BLaER1 treated with 17β-estradiol and CSF1 and Interleukin-3, amounts not matched to agents 10 nM and 100 nM (cell line): Measurements from ENCODE around the gene MSI2.

Experiments used
- H3K27ac ChIP-seq, 11 experiments: shearing (Covaris generic); formaldehyde crosslinking; 2 replicates each; pipeline ENCODE4 v1.8.1; 2022
- H3K27me3 ChIP-seq, 11 experiments: shearing (Covaris generic); formaldehyde crosslinking; 2 replicates each; pipeline ENCODE4 v1.8.1; 2022
- H3K36me3 ChIP-seq, 11 experiments: shearing (Covaris generic); formaldehyde crosslinking; 2 replicates each; pipeline ENCODE4 v1.8.1; 2022
- H3K4me1 ChIP-seq, 10 experiments: shearing (Covaris generic); formaldehyde crosslinking; 2 replicates each; pipeline ENCODE4 v1.8.1; 2022
- H3K4me2 ChIP-seq, 11 experiments: shearing (Covaris generic); formaldehyde crosslinking; 2 replicates each; pipeline ENCODE4 v1.8.1; 2022
- H3K4me3 ChIP-seq, 10 experiments: shearing (Covaris generic); formaldehyde crosslinking; 2 replicates each; pipeline ENCODE4 v1.8.1; 2022
- H3K9ac ChIP-seq, 11 experiments: shearing (Covaris generic); formaldehyde crosslinking; 2 replicates each; pipeline ENCODE4 v1.8.1; 2022
- H3K9me3 ChIP-seq, 11 experiments: shearing (Covaris generic); formaldehyde crosslinking; replicated peaks in 1 of 11; 2 replicates each; pipeline ENCODE4 v1.8.1; 2022
- H4K20me1 ChIP-seq, 11 experiments: shearing (Covaris generic); formaldehyde crosslinking; 2 replicates each; pipeline ENCODE4 v1.8.1; 2022
- Cebpa-rat ChIP-seq, 11 experiments: shearing (Covaris generic); IDR thresholded peaks; 2 replicates each; pipeline ENCODE4 v1.8.1; 2022

MSI2 gene

DNA sequence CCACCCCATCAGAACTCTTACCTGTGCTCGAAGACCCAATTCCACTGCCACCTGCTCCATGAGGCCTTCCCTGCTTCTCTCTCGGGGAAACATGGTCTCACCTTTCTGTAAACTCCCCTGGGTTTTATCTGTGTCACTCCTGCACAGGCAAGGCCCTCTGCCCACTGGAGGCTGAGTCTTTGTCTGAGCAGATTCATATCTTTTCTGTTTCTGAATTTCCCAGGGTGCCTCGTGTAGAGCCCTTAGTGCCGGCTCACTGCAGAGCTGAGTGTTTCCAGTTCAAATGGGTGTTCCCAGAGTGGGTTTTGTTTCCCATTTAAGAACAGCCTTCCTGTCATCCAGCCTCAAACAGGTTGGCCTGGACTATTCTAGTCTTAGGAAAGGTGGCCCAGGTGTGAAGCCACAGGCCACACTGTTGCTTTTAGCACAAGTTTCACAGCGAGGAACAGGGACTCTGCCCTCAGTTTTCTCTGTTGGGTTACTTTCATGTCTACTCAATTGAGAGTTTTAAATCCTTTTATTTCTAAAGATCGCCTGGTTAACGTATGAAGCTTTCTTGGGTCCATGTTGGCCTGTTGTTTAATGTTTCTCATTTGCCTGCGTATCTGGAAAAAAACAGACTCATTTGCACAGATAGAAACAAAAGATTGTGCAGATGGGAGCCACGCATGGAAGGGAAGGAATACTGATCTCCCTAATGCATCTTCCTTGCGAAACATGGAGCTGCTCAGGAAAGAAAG lies 228.7 kb downstream of the MSI2 start:
- H3K4me1 ChIP-seq, result peaks cover 39 to 100% (median 92%) of the 10 kb centered on the region in 10 experiments
- no peak for TF ChIP-seq Cebpa-rat (IDR thresholded peaks at IDR 0.05)
- H3K9me3 ChIP-seq, result no peaks in the 10 kb centered on the region
- H3K9ac ChIP-seq, result peak overlapping the region in 5 of 11 experiments; percentile 1 to 39 (median 33); a peak in 6 of 22 replicates
- peak overlapping the region in 8 of 11 experiments; percentile 21 to 69 (median 61); a peak in 15 of 22 replicates for H3K27ac ChIP-seq
- peaks cover 0 to 51% (median 0%) of the 10 kb centered on the region in 11 experiments; a peak in 5 of 22 replicates for H4K20me1 ChIP-seq
- H3K4me2 ChIP-seq, result peak overlapping the region; percentile 73 to 93 (median 85)
- peak overlapping the region in 1 of 10 experiments; percentile 28; a peak in 3 of 20 replicates for H3K4me3 ChIP-seq
- H3K36me3 ChIP-seq, result peaks cover 0 to 66% (median 13%) of the 10 kb centered on the region in 11 experiments; a peak in 12 of 22 replicates
- no peaks in the 10 kb centered on the region for H3K27me3 ChIP-seq

DNA sequence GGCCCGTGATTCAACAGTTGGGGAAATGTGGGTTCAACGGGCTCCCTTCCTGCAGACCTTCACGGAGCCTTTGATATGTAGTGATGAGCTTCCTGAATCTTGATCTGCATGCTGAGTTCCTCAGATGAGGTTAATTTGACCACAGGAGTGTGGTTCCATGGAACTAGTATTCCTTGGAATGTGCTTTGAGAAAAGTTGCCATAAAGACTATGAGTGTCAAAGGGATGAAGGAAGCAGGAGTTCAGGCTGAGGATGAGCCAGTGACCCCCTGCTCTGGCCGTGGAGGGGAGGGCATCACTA lies 229.2 kb downstream of the MSI2 start:
- peaks cover 0 to 66% (median 13%) of the 10 kb centered on the region in 11 experiments; a peak in 12 of 22 replicates for H3K36me3 ChIP-seq
- H3K4me3 ChIP-seq, result peak overlapping the region in 1 of 10 experiments; percentile 28; a peak in 4 of 20 replicates
- peak overlapping the region in 8 of 11 experiments; percentile 22 to 69 (median 61); a peak in 15 of 22 replicates for H3K27ac ChIP-seq
- H3K4me2 ChIP-seq, result peak overlapping the region; percentile 73 to 93 (median 85)
- peak overlapping the region in 5 of 11 experiments; percentile 4 to 30 (median 12); a peak in 4 of 22 replicates for H3K9ac ChIP-seq
- H3K9me3 ChIP-seq, result no peaks in the 10 kb centered on the region
- no peak for TF ChIP-seq Cebpa-rat (IDR thresholded peaks at IDR 0.05)
- peaks cover 0 to 52% (median 0%) of the 10 kb centered on the region in 11 experiments; a peak in 5 of 22 replicates for H4K20me1 ChIP-seq
- no peaks in the 10 kb centered on the region for H3K27me3 ChIP-seq
- peaks cover 36 to 100% (median 92%) of the 10 kb centered on the region in 10 experiments for H3K4me1 ChIP-seq

DNA sequence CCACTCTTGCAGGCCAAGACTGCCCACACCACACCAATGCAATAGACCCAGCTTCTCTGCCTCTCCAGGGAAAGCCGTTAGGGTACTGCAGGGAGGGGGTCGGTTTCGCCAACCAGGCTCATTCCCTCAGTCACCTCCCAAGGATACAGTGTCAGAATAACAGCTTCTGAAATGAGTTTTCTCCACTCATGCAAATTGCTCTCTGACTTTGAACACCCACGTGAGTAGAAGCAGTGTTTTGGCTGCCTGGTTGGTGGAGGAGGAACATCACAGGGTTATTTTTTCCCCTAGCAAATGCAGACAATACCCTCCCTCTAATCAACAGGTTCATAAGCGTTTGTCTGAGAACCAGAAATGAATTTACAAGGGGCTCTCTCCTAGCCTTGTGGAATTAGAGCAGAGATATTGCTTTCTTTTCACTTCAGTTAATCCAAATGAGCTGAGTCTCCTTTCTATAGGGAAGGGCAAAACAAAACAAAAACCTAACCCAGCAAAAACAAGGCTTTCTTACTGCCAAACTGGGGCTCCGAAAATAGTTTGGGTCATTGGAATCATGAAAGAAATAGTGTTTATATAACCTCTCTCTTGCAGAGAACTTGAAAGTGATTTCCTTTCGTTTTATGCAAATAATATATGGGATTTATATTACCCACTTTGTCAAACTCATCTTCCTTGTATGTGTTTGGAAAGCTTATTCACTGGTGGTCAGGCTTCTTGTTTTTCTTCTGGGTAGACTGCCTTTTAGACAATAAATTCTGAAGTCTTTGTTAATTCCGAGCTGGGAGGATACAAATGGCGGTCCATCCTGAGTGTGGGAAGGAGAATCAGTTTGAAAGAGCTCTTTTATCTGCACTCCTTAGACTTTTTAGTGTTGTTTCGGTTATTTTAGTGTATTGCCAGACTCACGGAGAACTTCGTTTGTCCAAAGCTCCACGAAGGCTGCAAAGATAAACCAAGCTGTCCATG lies 229.9 kb downstream of the MSI2 start:
- H3K4me3 ChIP-seq, result peak overlapping the region in 1 of 10 experiments; percentile 28; a peak in 3 of 20 replicates
- H4K20me1 ChIP-seq, result peaks cover 0 to 55% (median 0%) of the 10 kb centered on the region in 11 experiments; a peak in 5 of 22 replicates
- peak overlapping the region in 8 of 11 experiments; percentile 22 to 69 (median 61); a peak in 15 of 22 replicates for H3K27ac ChIP-seq
- H3K4me2 ChIP-seq, result peak overlapping the region; percentile 73 to 93 (median 85)
- H3K27me3 ChIP-seq, result no peaks in the 10 kb centered on the region
- H3K9ac ChIP-seq, result peak overlapping the region in 5 of 11 experiments; percentile 4 to 30 (median 12); a peak in 4 of 22 replicates
- H3K36me3 ChIP-seq, result peaks cover 0 to 65% (median 13%) of the 10 kb centered on the region in 11 experiments; a peak in 12 of 22 replicates
- no peak for TF ChIP-seq Cebpa-rat (IDR thresholded peaks at IDR 0.05)
- peaks cover 33 to 100% (median 91%) of the 10 kb centered on the region in 10 experiments for H3K4me1 ChIP-seq
- no peaks in the 10 kb centered on the region for H3K9me3 ChIP-seq

DNA sequence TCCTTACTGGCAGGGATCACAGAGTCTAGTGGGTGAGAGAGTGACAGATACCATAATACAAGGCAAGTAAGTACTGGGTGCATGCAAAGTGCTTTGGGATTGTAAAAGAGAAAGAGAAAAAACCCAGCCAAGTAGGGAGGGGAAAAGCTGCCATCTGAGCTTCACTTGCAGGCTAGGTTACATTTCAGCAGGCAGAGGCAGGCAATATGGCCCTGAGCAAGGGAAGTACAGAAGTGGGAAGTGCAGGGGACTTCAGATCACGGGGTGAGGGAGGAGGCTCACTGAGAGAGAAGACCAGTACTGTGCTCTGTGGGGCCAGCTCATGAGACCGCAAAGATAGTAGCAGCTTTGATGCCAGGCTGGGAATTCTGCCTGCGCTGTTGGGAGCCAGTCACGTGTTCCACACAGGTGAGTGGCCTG lies 230.6 kb downstream of the MSI2 start:
- H3K36me3 ChIP-seq, result peaks cover 0 to 65% (median 13%) of the 10 kb centered on the region in 11 experiments; a peak in 11 of 22 replicates
- H4K20me1 ChIP-seq, result peaks cover 0 to 58% (median 0%) of the 10 kb centered on the region in 11 experiments; a peak in 5 of 22 replicates
- no peak overlapping the region for H3K9ac ChIP-seq
- no peaks in the 10 kb centered on the region for H3K9me3 ChIP-seq
- no peak overlapping the region for H3K4me3 ChIP-seq
- TF ChIP-seq Cebpa-rat (IDR thresholded peaks at IDR 0.05), result no peak
- H3K4me2 ChIP-seq, result peak overlapping the region; percentile 73 to 93 (median 85)
- H3K27ac ChIP-seq, result peak overlapping the region in 6 of 11 experiments; percentile 25 to 67 (median 61); a peak in 8 of 22 replicates
- H3K4me1 ChIP-seq, result peaks cover 33 to 100% (median 89%) of the 10 kb centered on the region in 10 experiments
- H3K27me3 ChIP-seq, result no peaks in the 10 kb centered on the region

DNA sequence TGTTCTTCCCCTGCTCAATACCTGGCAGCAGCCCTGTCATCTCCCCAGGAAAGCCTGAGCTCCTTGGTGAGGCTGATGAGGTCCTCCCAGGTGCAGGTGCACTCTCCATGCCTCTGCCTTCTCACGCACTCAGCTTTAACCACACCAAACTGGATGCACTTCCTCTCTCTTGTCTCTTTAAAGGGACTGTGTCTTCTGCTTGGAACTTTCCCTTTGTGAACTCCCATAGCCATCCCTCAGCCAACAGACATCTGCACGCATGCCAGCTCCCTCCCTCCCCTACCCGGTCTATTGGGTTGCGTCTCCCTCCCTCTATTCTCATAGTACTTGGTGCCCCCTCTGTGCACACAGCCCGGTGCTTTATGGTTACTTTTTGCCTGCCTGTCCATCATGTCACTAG lies 231.2 kb downstream of the MSI2 start:
- Histone ChIP-seq H3K9ac (no peak overlapping the region), H3K4me1 (peaks cover 34 to 98% (median 86%) of the 10 kb centered on the region in 10 experiments), H3K4me3 (no peak overlapping the region), H3K9me3 (no peaks in the 10 kb centered on the region), H3K27ac (peak overlapping the region in 3 of 11 experiments; percentile 25 to 56 (median 28); a peak in 2 of 22 replicates), H3K4me2 (peak overlapping the region; percentile 73 to 93 (median 85)), H3K27me3 (no peaks in the 10 kb centered on the region), H4K20me1 (peaks cover 0 to 64% (median 0%) of the 10 kb centered on the region in 11 experiments; a peak in 5 of 22 replicates), H3K36me3 (peaks cover 0 to 65% (median 13%) of the 10 kb centered on the region in 11 experiments; a peak in 10 of 22 replicates)
- TF ChIP-seq Cebpa-rat (IDR thresholded peaks at IDR 0.05), result no peak

DNA sequence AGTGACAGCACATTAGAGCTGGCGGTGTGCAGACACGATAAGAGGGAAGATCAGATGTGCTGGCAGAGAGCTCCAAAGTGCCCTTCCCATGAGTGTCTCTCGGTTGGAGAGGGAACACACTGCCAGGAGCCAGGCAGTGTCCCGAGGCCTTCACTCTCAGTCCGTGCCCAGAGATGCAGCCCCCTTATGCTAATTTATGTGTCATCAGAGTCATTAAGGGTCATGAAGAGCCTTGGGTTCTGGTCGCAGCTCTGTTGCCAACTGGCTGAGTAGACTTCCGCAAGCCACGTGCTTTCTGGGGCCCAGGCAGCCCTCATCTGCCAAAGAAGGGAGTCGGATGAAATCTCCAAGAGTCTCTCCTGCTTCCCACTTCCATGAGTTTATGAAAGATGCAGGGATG lies 232.5 kb downstream of the MSI2 start:
- H3K4me1 ChIP-seq, result peaks cover 46 to 98% (median 86%) of the 10 kb centered on the region in 10 experiments
- no peak overlapping the region for H3K4me3 ChIP-seq
- peak overlapping the region in 2 of 11 experiments; percentile 3 to 7; a peak in 1 of 22 replicates for H3K27ac ChIP-seq
- peaks cover 0 to 73% (median 13%) of the 10 kb centered on the region in 11 experiments; a peak in 11 of 22 replicates for H3K36me3 ChIP-seq
- peak overlapping the region in 6 of 11 experiments; percentile 4 to 39 (median 23); a peak in 8 of 22 replicates for H3K4me2 ChIP-seq
- TF ChIP-seq Cebpa-rat (IDR thresholded peaks at IDR 0.05), result no peak
- no peaks in the 10 kb centered on the region for H3K27me3 ChIP-seq
- H3K9ac ChIP-seq, result no peak overlapping the region
- H3K9me3 ChIP-seq, result no peaks in the 10 kb centered on the region
- H4K20me1 ChIP-seq, result peaks cover 0 to 70% (median 0%) of the 10 kb centered on the region in 11 experiments; a peak in 5 of 22 replicates

DNA sequence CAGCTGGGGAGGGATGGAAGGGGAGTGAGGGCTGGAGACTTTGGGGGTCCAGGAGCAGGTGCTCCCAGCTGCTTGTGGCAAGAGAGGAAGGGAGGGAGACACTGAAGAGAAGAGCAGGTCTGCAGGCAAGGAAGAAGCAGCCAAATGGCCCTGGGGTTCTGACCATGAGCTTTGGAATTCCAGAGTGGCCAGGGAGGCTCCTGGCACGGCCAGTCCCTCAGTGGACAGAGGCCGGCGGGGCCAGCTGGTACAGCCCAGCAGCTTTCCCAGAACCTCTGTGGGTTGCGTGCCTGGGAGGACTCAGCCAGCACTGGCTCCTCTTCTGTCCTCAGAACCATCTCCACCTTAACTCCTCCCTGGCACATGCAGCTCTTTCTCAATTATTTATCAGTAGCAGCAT lies 233.0 kb downstream of the MSI2 start:
- Histone ChIP-seq H3K36me3 (peaks cover 0 to 75% (median 15%) of the 10 kb centered on the region in 11 experiments; a peak in 12 of 22 replicates), H3K4me2 (peak overlapping the region in 6 of 11 experiments; percentile 4 to 39 (median 23); a peak in 9 of 22 replicates), H3K9ac (no peak overlapping the region), H3K27ac (peak overlapping the region in 2 of 11 experiments; percentile 3 to 7; a peak in 1 of 22 replicates), H3K27me3 (no peaks in the 10 kb centered on the region), H4K20me1 (peaks cover 0 to 71% (median 0%) of the 10 kb centered on the region in 11 experiments; a peak in 5 of 22 replicates), H3K9me3 (no peaks in the 10 kb centered on the region), H3K4me1 (peaks cover 46 to 98% (median 85%) of the 10 kb centered on the region in 10 experiments), H3K4me3 (no peak overlapping the region)
- TF ChIP-seq Cebpa-rat (IDR thresholded peaks at IDR 0.05), result no peak
